ENCODE measurements around the gene FRMD5.

GRCh38 chr15:44081026-44082013 is 113.8 kb downstream of the FRMD5 start:
- TF ChIP-seq, protein P1, sequence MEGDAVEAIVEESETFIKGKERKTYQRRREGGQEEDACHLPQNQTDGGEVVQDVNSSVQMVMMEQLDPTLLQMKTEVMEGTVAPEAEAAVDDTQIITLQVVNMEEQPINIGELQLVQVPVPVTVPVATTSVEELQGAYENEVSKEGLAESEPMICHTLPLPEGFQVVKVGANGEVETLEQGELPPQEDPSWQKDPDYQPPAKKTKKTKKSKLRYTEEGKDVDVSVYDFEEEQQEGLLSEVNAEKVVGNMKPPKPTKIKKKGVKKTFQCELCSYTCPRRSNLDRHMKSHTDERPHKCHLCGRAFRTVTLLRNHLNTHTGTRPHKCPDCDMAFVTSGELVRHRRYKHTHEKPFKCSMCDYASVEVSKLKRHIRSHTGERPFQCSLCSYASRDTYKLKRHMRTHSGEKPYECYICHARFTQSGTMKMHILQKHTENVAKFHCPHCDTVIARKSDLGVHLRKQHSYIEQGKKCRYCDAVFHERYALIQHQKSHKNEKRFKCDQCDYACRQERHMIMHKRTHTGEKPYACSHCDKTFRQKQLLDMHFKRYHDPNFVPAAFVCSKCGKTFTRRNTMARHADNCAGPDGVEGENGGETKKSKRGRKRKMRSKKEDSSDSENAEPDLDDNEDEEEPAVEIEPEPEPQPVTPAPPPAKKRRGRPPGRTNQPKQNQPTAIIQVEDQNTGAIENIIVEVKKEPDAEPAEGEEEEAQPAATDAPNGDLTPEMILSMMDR (IDR thresholded peaks at IDR 0.05) = no peak
- no peak for TF ChIP-seq POLR2AphosphoS5 (IDR thresholded peaks at IDR 0.05)
- TF ChIP-seq POLR2A (IDR thresholded peaks at IDR 0.05) = no peak
